ENCODE data around the gene CACNA1E. TPM values are rescaled to one million over a fixed set of nuclear protein-coding genes. Genes with fewer than 3 reads are reported as not detected.

The CACNA1E gene
- total RNA-seq (2014; rRNA removed; shearing (Covaris generic); ENCODE audit: low replicate concordance), result not detected in 2 replicates

- Histone ChIP-seq H3K9me3 (no peaks in the 10 kb centered on the region), H3K36me3 (no peaks in the 10 kb centered on the region), H3K4me3 (no peak within 1 kb of the TSS), H3K27me3 (peaks cover 58% of the 10 kb centered on the region)
- no peak for DNase-seq
These were observed at the start of gene CACNA1E for GRCh38 chr1:181483285-181484195. CACNA1E (plus strand) TSS chr1:181483517; CDS start chr1:181483745, 228 bp downstream.

DNA sequence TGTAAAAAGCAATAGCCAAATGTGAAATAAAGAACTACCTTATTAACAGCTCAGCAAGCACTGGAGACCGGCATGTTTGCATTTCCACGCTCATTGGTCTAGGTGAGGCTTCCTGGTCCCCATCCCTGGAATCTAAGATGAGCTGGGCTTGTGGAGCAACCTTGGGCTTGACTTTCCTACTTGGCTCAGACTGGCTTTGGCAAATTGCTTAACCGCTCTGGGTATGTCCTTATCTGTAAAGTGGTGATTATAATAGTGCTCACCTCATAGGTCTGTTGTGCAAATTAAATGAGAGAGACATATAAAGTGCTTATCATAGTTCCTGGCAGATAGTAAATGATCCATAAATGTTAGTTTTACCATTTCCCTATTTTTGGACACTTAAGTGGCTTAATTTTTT is 49.4 kb upstream of the CACNA1E start:
- Histone ChIP-seq H3K36me3 (no peaks in the 10 kb centered on the region), H3K27me3 (peaks cover 9% of the 10 kb centered on the region; the same call in 1 of the 2 replicates)

DNA sequence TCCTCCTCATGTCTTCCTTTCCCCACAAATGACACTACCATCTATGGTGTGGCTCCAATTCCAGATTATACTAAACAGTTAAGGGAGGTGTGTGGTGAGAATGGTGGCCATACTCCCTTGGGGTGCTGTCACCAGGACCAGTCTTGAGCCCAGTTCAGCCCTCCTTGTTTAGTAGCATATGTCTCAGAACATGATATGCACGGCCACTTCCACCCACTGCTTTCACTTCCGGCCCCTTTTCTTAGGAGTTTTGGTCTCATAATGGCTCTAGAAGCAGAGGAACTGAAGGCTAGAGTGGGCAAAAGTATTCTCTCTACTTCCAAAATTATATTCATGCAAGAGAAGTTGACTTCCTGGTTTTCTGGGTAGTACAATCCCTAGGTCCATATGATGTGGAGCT is 45.3 kb upstream of the CACNA1E start:
- Histone ChIP-seq H3K36me3 (no peaks in the 10 kb centered on the region), H3K9me3 (no peaks in the 10 kb centered on the region), H3K4me3 (no peak overlapping the region), H3K27me3 (peaks cover 6% of the 10 kb centered on the region; the same call in 1 of the 2 replicates)
- no peak for DNase-seq

More for the DNA sequence above, 49.4 kb upstream of the CACNA1E start:
- Histone ChIP-seq H3K4me3 (no peak overlapping the region), H3K9me3 (no peaks in the 10 kb centered on the region)
- no peak for DNase-seq

DNA sequence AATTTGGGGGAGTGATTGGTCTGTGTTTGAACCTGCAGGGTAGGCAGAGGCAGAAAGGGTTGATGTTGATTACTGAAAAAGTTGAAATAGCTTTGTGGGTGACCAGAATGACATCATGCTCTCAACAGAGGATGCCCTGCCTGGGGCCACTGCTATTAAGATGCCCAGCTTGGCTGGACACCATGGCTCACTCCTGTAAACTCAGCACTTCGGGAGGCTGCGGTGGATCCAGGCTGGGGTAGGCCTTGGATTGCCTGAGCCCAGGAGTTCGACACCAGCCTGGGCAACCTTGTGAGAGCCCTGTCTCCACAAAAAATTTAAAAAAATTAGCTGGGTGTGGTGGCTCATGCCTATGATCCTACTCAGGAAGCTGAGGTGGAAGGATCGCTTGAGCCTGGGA is 42.8 kb upstream of the CACNA1E start:
- peaks cover 6% of the 10 kb centered on the region; the same call in 1 of the 2 replicates for H3K27me3 ChIP-seq
- no peak overlapping the region for H3K4me3 ChIP-seq
- H3K9me3 ChIP-seq, result no peaks in the 10 kb centered on the region
- H3K36me3 ChIP-seq, result no peaks in the 10 kb centered on the region
- no peak for DNase-seq

- Histone ChIP-seq H3K36me3 (no peaks in the 10 kb centered on the region), H3K27me3 (peaks cover 6% of the 10 kb centered on the region; the same call in 1 of the 2 replicates), H3K4me3 (no peak overlapping the region), H3K9me3 (no peaks in the 10 kb centered on the region)
- no peak for DNase-seq
These were observed 41.2 kb upstream of the CACNA1E start for GRCh38 chr1:181442181-181442525.

DNA sequence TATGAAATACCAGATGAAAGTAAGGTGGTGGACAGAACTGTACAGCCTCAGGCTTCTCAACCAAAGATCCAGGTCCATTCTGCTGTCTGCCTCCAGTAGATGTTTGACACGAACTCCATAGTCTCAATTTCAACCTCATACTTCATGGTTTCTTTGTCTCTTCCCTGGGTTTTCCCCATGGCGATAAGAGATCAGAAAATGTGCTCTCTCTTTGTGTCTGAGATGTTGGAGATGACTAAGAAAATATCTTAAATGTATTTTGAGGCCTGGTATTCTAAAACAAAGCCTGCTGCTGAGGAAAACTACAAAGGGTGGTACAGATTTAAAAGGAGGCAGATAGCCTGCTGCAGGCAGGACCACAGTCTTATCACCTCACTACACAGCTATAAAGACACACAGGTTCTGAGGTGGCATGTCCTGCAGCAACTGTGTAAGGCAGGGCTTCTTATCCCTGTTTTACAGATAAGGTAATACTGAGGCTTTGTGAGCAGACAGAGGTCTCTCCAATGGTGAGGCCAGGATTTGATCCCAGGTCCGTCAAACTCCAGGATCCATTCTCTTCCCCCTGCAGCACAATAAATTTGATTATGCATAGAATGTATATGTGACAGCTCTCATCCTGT is 40.0 kb upstream of the CACNA1E start:
- no peak overlapping the region for H3K4me3 ChIP-seq
- H3K9me3 ChIP-seq, result no peaks in the 10 kb centered on the region

GRCh38 chr1:181445436-181445835 is 37.9 kb upstream of the CACNA1E start:
- Histone ChIP-seq H3K36me3 (no peaks in the 10 kb centered on the region), H3K27me3 (no peaks in the 10 kb centered on the region), H3K9me3 (no peaks in the 10 kb centered on the region), H3K4me3 (no peak overlapping the region)
- no peak for DNase-seq

More for the DNA sequence above, 40.0 kb upstream of the CACNA1E start:
- DNase-seq, result no peak
- H3K27me3 ChIP-seq, result no peaks in the 10 kb centered on the region
- H3K36me3 ChIP-seq, result no peaks in the 10 kb centered on the region

DNA sequence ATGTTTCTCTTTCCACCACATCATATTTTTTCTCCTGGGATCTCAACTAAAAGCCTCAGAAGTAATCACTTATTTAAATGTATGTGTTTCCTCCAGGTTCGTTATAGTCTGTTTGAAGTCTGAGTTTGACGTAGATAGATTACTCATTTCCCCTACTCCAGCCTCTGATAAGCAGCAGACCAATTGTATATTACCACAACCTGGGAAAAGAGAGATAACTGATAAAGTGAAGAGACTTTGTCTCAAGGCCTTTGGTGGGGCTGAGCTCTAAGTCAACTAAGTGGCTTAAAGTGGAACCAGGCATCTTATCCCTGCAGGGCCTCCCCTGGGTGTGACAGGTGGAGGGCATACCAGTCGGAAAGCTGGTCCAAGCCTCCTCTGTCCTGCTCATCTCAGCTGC is 34.9 kb upstream of the CACNA1E start:
- DNase-seq, result no peak
- no peaks in the 10 kb centered on the region for H3K9me3 ChIP-seq
- no peaks in the 10 kb centered on the region; the same call in 1 of the 2 replicates for H3K27me3 ChIP-seq
- no peak overlapping the region for H3K4me3 ChIP-seq
- H3K36me3 ChIP-seq, result no peaks in the 10 kb centered on the region

DNA sequence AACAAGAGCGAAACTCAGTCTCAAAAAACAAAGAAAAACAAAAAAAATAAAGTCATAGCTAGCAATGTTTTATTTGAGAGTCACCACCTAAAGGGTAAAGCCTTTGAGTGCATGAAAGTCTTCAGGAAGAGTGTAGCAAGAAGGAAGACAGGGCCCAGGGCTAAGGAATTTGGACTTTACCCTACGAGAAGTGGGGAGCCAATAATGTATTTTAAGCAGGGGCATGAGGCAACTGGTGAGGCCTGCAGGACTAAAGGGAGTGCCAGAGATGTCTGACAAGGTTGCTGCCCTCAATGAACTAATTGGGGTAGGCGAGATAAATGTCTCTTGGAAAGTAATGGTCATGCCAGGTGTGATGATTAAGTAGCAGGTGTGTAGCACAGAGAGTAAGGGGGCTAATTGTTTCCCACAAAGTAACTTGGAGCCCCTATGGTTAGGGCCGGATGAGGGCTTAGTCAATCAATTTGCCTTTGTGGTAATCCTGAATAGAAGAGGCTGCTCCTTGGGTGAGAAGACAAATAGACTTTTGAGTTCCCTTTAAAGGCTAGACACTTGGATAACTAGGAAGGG is 31.6 kb upstream of the CACNA1E start:
- no peaks in the 10 kb centered on the region; the same call in 1 of the 2 replicates for H3K27me3 ChIP-seq
- DNase-seq, result no peak
- no peaks in the 10 kb centered on the region for H3K9me3 ChIP-seq
- H3K36me3 ChIP-seq, result no peaks in the 10 kb centered on the region
- H3K4me3 ChIP-seq, result no peak overlapping the region

GRCh38 chr1:181452746-181453145 is 30.6 kb upstream of the CACNA1E start:
- H3K9me3 ChIP-seq, result no peaks in the 10 kb centered on the region
- no peak for DNase-seq
- no peak overlapping the region for H3K4me3 ChIP-seq
- no peaks in the 10 kb centered on the region for H3K36me3 ChIP-seq
- H3K27me3 ChIP-seq, result no peaks in the 10 kb centered on the region; the same call in 1 of the 2 replicates

GRCh38 chr1:181453541-181454201 is 29.6 kb upstream of the CACNA1E start:
- H3K36me3 ChIP-seq, result no peaks in the 10 kb centered on the region
- no peak overlapping the region for H3K4me3 ChIP-seq
- H3K27me3 ChIP-seq, result no peaks in the 10 kb centered on the region; the same call in 1 of the 2 replicates
- DNase-seq, result no peak
- no peaks in the 10 kb centered on the region for H3K9me3 ChIP-seq

DNA sequence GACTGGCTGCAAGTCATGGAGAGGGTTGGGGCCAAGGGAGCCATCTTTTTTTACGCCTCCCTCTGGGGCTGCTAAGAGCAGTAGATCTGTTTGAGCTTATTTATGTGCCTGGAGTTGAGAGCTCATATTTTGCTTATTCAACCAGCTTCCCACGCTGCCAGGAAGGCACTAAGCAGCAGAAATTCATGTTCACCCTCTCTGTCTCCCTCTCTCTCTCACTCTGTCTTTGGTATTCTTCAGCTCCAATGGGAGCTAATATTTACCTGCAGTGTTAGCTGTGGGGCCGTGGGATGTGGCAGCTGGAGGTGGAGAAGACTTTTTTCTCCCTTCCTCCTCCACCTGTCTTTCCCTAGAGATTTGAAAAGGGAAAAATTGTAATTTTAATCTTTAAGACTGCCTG is 26.8 kb upstream of the CACNA1E start:
- Histone ChIP-seq H3K9me3 (no peaks in the 10 kb centered on the region), H3K27me3 (peaks cover 3% of the 10 kb centered on the region; the same call in 1 of the 2 replicates), H3K4me3 (no peak overlapping the region), H3K36me3 (no peaks in the 10 kb centered on the region)
- DNase-seq, result no peak

GRCh38 chr1:181458419-181458818 is 24.9 kb upstream of the CACNA1E start:
- peaks cover 5% of the 10 kb centered on the region for H3K27me3 ChIP-seq
- DNase-seq, result no peak
- H3K9me3 ChIP-seq, result no peaks in the 10 kb centered on the region
- H3K4me3 ChIP-seq, result no peak overlapping the region
- H3K36me3 ChIP-seq, result no peaks in the 10 kb centered on the region

GRCh38 chr1:181459067-181459466 is 24.2 kb upstream of the CACNA1E start:
- peaks cover 5% of the 10 kb centered on the region for H3K27me3 ChIP-seq
- DNase-seq, result no peak
- H3K9me3 ChIP-seq, result no peaks in the 10 kb centered on the region
- H3K36me3 ChIP-seq, result no peaks in the 10 kb centered on the region
- no peak overlapping the region for H3K4me3 ChIP-seq

DNA sequence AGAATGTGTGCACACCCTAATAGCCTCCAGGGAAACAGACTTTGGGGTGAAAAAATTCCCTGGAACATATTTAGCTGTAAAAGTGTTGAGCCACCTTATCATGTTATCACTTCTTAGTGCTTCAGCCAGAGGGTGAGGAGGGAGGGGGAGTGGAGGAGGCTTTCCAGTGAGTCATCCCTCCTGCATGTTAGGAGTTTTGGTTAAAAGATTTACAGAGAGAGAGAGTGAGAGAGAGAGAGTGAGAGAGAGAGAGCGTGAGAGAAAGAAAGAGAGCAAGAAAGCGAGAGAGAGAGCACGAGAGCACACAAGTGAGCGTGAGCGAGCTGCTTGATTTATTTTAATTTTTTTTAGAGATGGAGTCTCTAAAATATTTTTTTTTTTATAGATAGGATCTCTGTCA is 13.5 kb upstream of the CACNA1E start:
- DNase-seq, result peak; percentile 75
- no peaks in the 10 kb centered on the region for H3K36me3 ChIP-seq
- H3K4me3 ChIP-seq, result no peak overlapping the region
- H3K27me3 ChIP-seq, result peaks cover 16% of the 10 kb centered on the region
- H3K9me3 ChIP-seq, result no peaks in the 10 kb centered on the region

- Histone ChIP-seq H3K36me3 (no peaks in the 10 kb centered on the region), H3K9me3 (no peaks in the 10 kb centered on the region), H3K4me3 (no peak overlapping the region), H3K27me3 (peaks cover 18% of the 10 kb centered on the region)
- no peak for DNase-seq
These were observed 7.7 kb upstream of the CACNA1E start for GRCh38 chr1:181475580-181475979.

- Histone ChIP-seq H3K4me3 (no peak overlapping the region), H3K27me3 (peaks cover 18% of the 10 kb centered on the region), H3K9me3 (no peaks in the 10 kb centered on the region), H3K36me3 (no peaks in the 10 kb centered on the region)
- no peak for DNase-seq
These were observed 6.7 kb upstream of the CACNA1E start for GRCh38 chr1:181476581-181476980.

Measured in MG63 (cell line).